ENCODE measurements around the gene LEPROT.

Gene LEPROT

DNA sequence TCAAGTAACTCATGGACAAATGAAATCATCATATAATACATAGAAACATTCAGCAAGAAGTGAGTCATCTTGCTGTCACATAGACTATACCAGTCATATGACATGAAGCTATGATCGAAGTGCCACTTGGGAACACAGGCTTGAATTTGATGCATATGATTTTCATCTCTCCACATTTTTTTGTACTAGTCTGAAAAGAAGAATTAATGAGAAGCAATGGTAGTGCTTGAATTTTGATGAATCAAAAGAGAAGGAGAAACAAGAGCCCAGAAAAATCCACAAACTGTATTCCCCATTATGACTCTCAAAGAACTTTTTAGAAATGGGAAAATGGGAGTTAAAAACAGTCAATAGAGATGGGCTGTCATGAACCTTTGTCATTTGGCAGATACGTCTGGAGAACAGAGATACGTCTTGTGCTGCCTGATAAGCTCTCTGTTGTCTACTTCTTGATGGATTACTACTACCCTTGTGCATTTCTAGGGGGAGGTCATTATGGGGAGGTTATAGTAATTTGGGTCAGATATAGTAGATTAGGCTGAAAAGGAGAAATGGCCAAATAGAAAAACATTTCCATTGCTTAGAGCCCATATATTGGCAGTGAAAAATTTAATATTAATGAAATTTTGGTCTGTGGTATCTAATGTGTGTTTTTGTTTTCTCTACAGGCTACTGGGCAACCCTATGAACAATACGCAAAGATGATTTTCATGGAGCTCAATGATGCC, 8.0 kb upstream of the LEPROT start:
- DNase-seq (ENCODE audit: low spot score): peak; percentile 37

DNA sequence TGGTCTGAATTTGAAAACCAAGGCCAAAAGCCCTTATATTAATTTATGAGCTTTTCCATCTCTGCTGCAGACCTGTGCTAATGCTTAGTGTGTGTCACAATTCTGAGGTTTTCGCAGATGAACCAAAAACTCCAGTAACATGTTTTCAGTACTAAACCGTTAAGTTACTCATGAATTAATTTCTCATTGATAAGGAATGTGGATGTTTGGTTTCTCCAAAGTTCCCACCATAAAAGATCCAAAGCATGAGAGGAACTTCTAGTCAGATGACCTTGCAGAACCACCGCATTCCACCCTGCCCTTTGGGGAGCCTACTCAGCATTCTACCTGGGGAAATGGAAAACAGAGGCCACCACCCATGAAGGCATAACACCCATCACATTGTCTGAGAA, 7.5 kb upstream of the LEPROT start:
- DNase-seq (ENCODE audit: low spot score): no peak

DNA sequence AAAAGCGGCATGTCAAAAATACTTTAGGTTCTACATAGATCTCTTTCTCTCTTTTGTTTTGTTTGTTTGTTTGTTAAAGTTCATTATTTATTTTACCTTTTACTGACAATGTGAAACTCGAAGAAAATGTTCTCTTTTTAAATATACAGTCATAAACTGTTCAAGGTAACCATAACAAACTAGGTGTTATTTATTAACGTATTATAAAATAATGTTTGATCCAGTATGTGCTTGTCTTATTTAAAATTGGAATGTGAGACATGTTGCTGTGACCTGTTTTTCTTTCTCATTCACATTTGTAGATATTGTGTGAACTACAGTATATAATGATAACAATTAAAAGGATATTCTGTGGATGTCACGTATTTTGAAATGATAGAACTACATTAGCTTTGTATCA, 5.9 kb upstream of the LEPROT start:
- DNase-seq (ENCODE audit: low spot score): no peak

DNA sequence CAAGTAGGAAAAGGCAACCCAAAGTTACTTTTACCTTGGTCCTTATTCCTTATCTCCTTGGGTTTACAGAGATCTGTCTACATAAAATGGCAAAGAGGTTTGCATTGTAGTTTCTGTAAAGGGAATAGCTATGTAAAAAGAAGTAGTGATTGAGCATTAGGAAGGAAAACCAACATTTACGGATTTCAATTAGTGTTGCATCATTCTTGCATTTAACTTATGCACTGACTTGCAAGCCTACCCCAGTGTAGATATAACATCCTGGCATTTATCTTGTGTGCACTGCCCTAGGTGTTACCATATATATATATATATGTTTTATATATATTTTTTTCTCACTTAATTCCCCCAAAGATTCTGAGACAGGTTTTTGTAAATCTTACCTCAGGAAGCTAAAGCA, 3.7 kb upstream of the LEPROT start:
- no peak for DNase-seq (ENCODE audit: low spot score)

DNA sequence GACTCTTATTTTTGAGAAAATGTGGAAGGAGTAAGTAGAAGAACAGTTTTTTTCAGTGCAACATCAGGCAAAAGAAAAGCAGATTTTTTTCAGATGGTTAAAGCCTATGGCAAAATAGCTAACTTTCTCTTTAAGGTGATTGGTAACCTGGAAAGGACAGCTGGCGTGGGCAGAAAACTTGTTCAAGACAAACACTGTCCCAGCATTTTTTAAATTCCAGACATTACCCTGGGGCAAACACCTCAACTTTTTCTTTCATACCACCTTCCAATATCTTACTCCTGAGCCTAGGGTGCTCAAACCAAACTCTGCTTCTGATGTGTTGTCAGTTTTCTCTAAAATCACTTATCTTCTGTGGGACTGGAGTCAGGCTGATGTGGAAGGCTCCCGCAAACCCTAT, 2.7 kb upstream of the LEPROT start:
- DNase-seq (ENCODE audit: low spot score): no peak

DNA sequence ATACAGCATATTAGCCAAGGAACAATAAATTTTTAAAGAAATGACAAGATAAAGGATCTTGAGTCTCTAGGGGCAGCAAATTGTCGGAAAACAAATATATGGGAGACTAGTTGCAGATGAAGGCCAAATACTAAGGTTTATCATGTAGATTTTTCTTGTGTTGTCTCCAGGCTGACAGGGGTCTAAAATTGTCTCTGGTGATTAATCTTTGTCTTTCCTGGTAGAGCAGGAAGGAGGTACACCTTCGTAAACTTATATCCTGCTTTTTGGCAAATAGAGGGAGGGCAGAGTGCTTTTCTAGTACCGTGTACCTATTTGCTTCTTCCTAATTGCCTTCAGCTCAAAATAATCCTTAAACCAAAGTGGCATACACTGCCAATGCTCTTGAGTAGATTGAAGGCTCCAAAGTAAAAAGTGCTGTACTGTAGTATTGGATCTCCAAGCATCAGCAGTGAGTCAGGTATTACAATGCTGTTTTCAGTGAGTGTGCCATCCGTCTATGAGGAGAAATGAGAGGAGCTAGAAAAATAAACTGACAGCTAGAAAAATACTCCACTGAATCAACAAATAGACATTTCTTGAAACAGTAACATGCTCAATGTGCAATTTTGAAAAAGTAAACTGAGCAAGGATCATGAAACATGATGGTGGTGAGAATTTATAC, 1.8 kb upstream of the LEPROT start:
- peak; percentile 34 for DNase-seq (ENCODE audit: low spot score)

DNA sequence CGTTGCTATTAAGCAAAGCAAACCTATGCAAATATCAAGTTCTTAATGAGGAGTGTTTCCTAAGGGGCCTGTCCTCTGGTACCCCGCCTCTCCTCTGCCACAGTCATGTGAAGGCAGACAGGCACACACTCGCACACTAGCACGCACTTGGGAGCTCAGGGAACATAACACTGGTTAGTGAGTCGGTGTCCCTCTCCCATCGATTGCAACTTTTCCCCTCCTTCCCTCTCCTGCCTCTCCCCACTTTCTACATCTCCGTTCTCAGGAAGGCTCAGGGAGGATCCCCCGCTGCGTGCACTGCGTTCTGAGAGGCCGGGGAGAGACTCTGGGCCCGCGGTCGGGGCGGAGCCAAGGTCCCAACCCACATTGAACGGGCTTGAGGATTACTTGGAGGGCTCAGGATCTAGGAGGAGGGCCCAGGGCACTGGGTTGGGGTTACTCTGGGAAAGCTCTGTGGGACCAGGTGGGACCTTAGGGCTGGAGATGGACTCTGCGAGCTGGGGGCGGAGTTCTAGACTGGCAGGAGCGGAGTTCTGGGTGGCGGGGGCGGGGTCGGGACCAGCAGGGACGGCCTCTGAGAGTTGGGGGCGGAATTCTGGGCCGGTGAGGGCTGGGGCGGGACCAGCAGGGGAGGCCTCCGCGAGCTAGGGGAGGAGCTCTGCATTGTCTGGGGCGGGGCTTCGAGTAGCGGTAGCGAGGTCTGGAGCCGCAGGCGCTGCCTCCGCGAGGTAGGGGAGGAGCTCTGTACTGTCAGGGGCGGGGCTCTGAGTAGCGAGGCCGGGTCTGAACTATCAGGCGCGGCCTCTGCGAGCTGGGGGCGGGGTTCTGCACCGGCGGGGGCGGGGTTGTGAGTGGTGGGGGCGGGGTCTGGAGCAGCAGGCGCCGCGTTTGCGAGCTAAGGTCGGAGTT, 533 bp upstream of the LEPROT start:
- peak; percentile 99 for DNase-seq (ENCODE audit: low spot score)

DNA sequence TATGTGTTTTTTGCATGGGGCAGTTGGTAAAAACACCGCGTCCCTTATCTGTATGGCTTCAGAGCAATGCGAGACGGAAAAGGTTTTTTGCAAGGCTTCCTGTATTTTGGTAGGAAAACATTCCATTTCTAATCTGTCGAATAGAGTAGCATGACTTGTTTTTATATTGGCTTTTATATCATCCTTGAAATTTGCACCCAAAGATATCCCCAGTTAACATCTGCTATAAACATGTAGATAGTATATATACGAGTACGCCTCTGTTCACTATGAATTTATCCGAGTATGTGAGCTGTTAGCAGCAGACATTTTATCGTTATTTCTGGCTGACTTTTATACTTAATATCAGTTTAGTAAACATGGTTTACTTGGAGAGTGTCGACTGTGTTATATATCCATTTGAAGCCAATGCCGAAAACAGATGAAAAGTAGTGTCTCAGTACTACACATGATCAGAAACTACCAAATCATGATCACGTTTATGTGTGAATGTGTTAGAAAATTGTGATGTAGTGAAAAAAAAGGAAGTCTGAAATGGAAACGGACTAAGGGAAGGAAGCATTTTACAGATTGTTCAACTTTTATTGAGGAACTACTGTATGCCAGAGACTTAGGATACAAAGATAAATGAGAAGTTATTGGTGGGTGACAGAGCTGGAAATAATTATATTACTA, 1.0 kb downstream of the LEPROT start:
- peak; percentile 73 for DNase-seq (ENCODE audit: low spot score)

DNA sequence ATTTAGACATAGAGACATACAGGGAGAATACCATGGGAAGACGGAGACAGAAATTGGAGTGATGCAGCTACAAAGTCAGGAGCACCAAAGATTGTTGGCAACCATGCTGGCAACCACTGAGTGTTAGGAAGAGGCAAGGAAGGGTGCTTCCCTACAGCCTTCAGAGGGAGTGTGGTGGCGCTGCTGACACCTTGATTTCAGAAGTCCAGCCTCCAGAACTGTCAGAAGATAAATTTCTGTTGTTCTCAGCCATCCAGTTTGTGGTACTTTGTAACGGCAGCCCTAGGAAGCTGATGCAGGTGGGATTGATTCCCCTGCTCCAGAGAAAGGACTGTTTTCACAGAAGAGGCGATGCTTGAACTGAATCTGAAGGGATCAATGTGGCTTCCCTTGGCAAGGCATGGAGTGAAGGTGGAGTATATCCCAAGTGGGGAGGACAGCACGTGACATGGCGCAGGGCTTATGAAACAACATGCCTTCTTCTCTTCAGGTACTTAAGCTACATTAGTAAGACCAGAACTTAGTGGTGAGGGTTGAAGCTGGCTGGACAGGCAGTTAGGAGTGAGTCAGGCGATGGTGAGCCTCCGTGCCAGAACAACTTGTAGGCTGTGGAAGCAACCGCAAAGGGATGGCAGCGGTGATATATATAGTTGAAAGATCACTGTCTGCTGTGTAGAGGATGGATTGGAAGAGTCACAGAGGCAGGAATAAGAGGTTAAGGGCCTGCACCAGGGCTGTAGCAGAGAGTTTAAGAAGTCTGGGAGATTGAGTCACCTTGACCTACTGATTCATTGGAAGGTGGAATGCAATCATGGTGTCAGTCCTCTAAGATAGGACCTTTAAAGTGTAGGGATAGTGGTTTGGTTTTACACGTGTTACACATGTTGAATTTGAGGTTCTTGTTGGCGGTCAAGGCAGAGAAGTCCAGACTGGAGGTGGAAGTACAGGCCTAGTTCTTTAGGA, 2.1 kb downstream of the LEPROT start:
- DNase-seq (ENCODE audit: low spot score): peak; percentile 71

DNA sequence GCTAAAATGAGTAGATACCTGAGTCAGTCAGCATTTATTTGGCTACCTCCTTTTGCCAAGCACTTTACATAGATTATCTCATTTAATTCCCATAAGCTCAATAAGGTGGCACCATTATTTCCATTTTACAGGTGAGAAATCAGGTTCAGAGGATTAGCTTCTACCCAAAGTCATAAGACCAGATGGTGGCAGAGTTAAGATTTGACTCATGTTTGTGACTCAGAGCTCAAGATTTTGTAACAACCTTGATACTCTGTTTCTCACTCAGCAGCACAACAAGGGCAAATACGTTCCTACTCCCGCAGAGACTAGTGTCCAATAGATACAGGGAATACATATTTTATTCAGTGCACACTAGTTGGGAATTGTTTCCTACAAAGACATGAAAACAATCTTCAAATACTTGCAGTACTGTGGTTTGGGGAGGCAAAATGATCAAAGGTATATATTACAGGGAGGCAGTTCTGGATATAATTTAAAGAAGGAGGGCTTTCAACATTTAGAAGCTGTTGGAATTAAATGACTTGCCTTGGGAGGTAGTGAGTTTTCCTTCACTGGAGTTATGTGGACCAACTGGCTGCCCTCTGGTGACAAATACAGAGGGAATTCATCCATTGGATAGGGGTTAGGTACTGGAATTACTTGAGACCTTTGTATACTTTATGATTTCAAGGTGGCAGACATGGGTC, 3.6 kb downstream of the LEPROT start:
- peak; percentile 71 for DNase-seq (ENCODE audit: low spot score)

DNA sequence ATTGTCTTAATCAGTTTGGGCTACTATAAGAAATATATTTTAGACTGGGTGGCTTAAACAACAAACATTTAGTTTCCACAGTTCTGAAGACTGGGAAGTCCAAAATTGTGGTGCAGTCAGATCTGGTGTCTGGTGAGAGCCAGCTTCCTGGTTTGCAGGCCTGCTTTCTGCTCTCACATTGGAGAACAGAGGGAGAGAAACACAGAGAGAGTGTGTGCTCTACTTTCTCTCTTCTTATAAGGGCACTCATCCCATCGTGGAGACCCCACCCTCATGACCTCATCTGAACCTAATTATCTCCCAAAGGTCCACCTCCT, 4.1 kb downstream of the LEPROT start:
- DNase-seq (ENCODE audit: low spot score): no peak

DNA sequence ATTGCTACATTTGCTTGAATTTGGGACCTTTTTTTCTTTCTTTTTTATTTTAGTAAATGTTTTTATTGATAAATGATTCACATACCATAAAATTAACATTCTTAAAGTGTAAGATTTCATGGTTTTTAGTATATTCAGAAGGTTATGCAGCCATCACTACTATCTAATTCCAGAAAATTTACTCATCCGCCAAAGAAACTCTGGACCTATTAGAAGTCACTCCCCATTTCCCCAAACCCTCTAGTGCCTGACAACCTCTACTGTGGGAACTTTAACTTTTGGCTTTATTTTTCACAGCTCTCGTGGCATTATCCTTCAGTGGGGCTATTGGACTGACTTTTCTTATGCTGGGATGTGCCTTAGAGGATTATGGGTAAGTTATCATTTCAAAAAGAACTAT, 4.5 kb downstream of the LEPROT start:
- no peak for DNase-seq (ENCODE audit: low spot score)

DNA sequence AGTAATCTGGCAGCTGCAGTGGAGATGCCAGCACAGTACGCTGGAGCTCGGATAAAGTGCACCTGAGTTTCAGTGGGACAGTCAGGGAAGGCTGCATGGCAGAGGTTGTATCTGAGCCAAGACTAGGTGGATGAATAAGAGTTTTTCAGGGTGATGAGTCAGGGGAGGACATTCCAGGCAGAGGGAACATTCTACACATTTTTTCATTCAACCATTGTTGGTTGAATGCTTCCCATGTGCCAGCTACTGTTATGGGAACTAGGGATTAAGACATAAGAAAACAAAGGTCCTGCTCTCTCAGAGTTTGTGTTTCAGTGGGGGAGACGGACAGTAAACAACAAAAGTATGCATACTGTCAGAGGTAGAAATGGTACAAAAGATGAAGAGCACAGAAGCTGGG, 5.2 kb downstream of the LEPROT start:
- no peak for DNase-seq (ENCODE audit: low spot score)

DNA sequence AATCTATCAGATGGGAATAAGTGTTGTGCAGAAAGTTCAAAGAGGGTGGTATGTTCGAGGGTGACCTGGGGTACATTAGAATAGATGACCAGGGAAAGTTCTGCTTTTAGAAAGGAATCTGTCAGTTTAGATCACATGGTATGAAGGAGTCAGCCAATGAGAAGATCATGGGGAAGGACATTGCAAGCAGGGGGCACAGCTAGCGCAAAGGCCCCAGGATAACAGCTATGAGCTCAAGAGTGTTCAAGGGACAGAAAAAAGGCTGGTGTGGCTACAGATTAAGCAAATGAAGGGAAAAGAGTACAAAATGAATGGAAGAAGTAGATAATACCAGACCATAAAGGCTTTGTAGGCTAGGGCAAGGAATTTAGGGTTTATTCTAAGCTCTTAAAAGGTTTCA, 8.6 kb downstream of the LEPROT start:
- DNase-seq (ENCODE audit: low spot score): no peak

DNA sequence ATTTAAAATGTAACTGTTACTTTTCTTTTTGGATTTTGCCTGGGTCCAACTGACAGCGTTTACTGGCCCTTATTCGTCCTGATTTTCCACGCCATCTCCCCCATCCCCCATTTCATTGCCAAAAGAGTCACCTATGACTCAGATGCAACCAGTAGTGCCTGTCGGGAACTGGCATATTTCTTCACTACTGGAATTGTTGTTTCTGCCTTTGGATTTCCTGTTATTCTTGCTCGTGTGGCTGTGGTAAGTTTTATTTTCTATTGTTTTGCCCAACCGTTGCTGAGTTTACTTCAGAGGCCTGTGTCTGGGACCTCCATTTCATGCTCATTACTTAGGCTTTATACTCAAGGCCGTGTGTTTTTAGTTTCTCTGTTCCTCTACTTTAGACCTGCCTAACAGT, 9.3 kb downstream of the LEPROT start:
- DNase-seq (ENCODE audit: low spot score): no peak

DNA sequence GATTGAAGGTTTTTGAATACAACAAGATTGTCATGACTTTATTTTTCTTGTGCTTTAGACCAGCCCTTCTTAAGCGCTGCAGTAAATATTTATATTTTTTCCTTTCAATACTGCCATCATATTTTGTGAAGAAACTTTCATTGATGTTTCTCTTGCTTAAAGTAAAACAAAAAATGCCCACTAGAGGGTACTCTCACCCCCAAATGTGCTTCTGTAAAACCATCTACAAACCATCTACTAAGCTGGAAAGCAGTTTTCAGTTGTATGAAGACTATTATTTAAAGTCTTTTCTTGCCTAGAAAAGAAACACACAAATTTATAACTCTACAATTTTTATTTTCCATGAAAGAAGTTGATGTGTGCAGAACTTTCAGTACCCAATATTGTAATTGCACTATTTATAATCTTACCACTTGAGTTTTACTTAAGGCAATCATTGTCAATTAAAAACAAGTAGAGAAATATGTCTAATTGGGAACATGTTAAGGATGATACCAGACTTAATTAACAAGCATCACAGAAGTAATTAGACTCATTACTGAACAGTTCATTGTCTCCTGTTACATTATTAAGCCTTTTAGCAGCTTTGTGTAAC, 10.7 kb downstream of the LEPROT start:
- DNase-seq (ENCODE audit: low spot score): peak; percentile 72

DNA sequence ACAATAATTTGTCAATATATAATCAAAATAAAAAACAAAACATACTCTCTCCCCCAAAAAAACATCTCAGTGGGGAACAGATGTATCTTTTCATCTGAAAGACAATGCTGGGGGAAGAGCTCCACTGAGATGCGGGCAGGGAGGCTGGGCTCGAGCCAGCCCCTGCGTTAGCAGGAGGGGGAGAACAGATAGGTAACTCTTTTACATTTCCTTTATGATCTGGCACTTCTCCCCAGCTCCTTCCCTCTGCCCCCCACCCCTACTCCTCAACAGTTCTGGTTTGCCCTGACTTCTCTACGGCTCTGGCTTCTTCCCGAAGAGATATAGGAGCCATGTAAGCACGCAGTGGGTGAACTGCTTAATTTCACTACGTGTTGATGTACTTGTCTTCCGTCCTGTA, 12.4 kb downstream of the LEPROT start:
- DNase-seq (ENCODE audit: low spot score): no peak

DNA sequence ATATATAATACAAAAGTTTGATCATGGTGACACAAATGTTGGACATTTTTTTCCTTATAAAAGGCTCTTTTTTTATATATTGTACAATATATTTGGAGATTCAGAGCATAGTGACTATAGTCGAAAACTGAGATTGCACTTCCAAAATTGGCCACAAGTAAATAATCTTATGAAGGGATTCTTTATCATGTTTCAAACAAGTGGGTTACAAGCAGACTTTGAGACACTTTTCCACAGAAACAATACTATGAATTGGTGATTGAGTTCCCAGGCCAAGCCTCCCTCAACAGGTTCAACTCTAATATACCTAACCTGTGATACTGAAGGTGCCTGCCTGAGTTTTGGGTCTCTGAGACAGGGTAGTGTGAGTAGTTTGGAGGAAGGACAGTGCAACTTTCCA, 13.8 kb downstream of the LEPROT start:
- no peak for DNase-seq (ENCODE audit: low spot score)

DNA sequence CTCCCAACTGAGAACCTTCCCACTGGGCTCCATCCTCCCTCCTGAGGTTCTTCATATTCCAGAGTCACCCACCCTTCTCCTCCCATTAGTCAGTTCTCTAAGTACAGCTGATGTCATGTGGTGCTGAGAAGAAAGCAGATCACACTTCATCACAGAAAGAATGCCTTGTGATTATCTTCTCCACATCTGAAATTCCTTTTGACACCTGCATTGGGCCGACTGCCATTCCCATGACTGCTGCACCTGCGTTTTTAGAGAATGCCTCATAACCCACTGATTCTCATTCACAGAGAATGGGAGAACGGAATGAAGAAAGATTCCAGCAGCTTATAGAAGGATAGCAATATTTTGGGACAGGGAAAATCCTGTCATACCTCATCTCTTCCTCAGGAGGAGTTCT, 14.3 kb downstream of the LEPROT start:
- DNase-seq (ENCODE audit: low spot score): no peak

DNA sequence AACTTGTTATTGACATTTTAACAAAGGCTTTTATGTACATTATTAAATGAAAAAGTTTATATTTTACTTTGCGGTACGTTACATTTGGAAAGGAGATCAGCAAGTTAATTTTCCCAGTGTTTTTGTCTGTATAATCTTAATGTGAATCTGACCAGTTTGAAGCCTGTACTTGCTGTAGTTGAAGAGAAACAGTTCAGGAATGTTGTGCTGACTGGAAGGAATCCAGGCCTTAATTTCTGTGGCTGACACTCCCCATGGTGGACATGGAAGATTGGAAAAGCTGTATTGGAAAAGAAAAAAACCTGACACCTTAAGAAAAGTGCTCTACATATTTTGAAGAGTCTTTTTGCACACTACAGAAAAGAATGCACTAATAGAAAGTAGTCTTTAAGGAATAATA, 15.5 kb downstream of the LEPROT start:
- no peak for DNase-seq (ENCODE audit: low spot score)

Data from hematopoietic multipotent progenitor cell treated with erythropoietin and hydrocortisone succinate and interleukin-3 and kit ligand, for 17 days (in vitro differentiated cells).